HAP-1 (cell line): Measurements from ENCODE around the gene CITED2.
"Not testable (repeated sequence)": the region's sequence is repeated elsewhere in the genome, so short reads cannot be mapped to it uniquely, and the experiment has no call there.

Source experiments
- DNase-seq, 2 experiments: peaks; one replicate each; pipeline ENCODE4 v3.0.0-alpha.2; 2016 to 2020; ENCODE audit warnings: low spot score in 2 of 2
- H3K27me3 ChIP-seq: fragments of 250-450 bp; sonication (Bioruptor Pico); 2 replicates; pipeline ENCODE4 v1.5.1; 2020; ENCODE audit warnings: low read depth, mild to moderate bottlenecking, moderate library complexity
- H3K36me3 ChIP-seq: fragments of 250-450 bp; sonication (Bioruptor Pico); replicated peaks from 2 replicates; pipeline ENCODE4 v1.5.1; 2020; ENCODE audit warnings: mild to moderate bottlenecking
- H3K4me1 ChIP-seq: fragments of 250-450 bp; sonication (Bioruptor Pico); 2 replicates; pipeline ENCODE4 v1.5.1; 2020; ENCODE audit warnings: mild to moderate bottlenecking
- H3K4me3 ChIP-seq: fragments of 250-450 bp; sonication (Bioruptor Pico); 2 replicates; pipeline ENCODE4 v1.5.1; 2020; ENCODE audit warnings: mild to moderate bottlenecking, moderate library complexity
- H3K9me3 ChIP-seq: fragments of 250-450 bp; sonication (Bioruptor Pico); 2 replicates; pipeline ENCODE4 v1.5.1; 2020; ENCODE audit warnings: mild to moderate bottlenecking, moderate library complexity
- in situ Hi-C: fragments of 300-500 bp; cut with MboI; formaldehyde crosslinking; loops from 3 replicates; pipeline ENCODE4 v1.14.3; 2020; ENCODE audit warnings: low sequenced_read_pairs, inconsistent platforms, mixed read lengths

The CITED2 gene

GRCh38 chr6:139367810-139368351 lies 6.6 kb downstream of the CITED2 start:
- no peaks in the 10 kb centered on the region for H3K9me3 ChIP-seq
- no peaks in the 10 kb centered on the region for H3K27me3 ChIP-seq
- H3K36me3 ChIP-seq = no peaks in the 10 kb centered on the region; the same call in 1 of the 2 replicates
- no peak overlapping the region for H3K4me3 ChIP-seq
- DNase-seq = peak; percentile 63 to 78
- in situ Hi-C loops = no loop called here
- H3K4me1 ChIP-seq = peaks cover 41% of the 10 kb centered on the region

DNA sequence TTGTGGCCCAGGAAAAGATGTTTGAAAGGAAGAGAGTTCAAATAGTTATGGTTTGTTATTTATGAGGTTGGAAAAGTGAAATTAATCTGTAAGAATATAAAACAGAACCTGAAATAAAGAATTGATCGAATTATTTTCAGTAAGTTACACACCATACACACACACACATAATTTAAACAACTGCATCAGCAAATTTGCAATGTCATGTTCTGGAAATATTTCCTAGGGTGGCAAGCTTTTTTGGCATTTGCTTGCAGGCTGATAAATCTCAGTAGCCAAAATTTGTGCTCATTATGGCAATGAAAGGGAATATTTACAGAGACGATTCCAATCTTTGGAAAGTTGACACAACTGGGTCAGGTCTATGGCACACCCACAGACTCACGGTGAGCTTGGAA lies 9.5 kb downstream of the CITED2 start:
- H3K27me3 ChIP-seq = no peaks in the 10 kb centered on the region
- no peak overlapping the region for H3K4me3 ChIP-seq
- H3K4me1 ChIP-seq = peaks cover 26% of the 10 kb centered on the region
- in situ Hi-C loops = no loop called here
- DNase-seq = no peak
- no peaks in the 10 kb centered on the region for H3K36me3 ChIP-seq
- H3K9me3 ChIP-seq = no peaks in the 10 kb centered on the region

DNA sequence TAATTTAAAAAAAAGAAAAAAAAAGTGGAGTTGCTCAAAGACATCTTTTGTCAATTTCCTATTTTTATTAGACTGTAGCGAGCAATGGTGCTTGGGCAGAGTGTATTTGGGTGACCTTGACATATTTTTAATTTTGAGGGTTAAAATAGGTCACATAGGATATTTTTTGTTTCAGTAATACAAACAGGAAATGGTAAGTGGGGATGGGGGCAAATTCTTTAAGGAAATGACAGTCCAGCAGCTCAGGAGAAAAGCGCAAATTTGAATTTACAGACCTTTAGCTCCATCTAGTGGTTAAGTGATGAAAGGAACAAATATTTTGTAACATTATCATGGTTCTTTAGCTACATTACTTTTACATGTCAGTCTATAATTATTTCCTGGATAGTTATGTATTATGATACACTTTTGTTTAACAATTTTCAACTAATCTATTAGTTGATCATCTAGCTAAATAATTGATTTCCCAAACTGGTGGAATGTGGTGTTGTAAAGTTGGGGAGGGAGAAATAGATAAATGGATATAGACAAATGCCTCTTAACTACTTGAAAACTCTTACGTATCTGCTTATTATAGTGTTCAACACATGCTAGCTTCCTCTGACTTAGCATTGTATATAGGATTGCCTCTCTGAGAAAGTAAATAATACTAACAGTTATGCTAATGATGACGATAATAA lies 10.0 kb downstream of the CITED2 start:
- in situ Hi-C loops = no loop called here
- peak in 1 of 2 experiments; percentile 71 for DNase-seq

GRCh38 chr6:139363797-139364196 lies 10.7 kb downstream of the CITED2 start:
- H3K4me3 ChIP-seq, H3K9me3 ChIP-seq, DNase-seq, in situ Hi-C loops, H3K27me3 ChIP-seq, H3K36me3 ChIP-seq: not testable (repeated sequence)
- peaks cover 15% of the 10 kb centered on the region for H3K4me1 ChIP-seq

More for the DNA sequence above, 10.0 kb downstream of the CITED2 start:
- no peak overlapping the region for H3K4me3 ChIP-seq
- H3K27me3 ChIP-seq = no peaks in the 10 kb centered on the region
- no peaks in the 10 kb centered on the region for H3K36me3 ChIP-seq
- H3K9me3 ChIP-seq = no peaks in the 10 kb centered on the region
- peaks cover 21% of the 10 kb centered on the region for H3K4me1 ChIP-seq

GRCh38 chr6:139363123-139363522 lies 11.3 kb downstream of the CITED2 start:
- H3K4me1 ChIP-seq, H3K27me3 ChIP-seq, DNase-seq, H3K4me3 ChIP-seq, in situ Hi-C loops, H3K36me3 ChIP-seq, H3K9me3 ChIP-seq: not testable (repeated sequence)

GRCh38 chr6:139361211-139361610 lies 13.2 kb downstream of the CITED2 start:
- no peak overlapping the region for H3K4me3 ChIP-seq
- in situ Hi-C loops = no loop called here
- H3K4me1 ChIP-seq = no peaks in the 10 kb centered on the region; the same call in 1 of the 2 replicates

GRCh38 chr6:139356924-139357323 lies 17.5 kb downstream of the CITED2 start:
- no peaks in the 10 kb centered on the region for H3K9me3 ChIP-seq
- no peak for DNase-seq
- H3K4me3 ChIP-seq = no peak overlapping the region
- no peaks in the 10 kb centered on the region; the same call in 1 of the 2 replicates for H3K4me1 ChIP-seq
- H3K27me3 ChIP-seq = no peaks in the 10 kb centered on the region
- in situ Hi-C loops = loop anchor here (5.0 to 10.0 kb wide), 2 partner anchors 125 to 542 kb away; no protein-coding TSS in a partner anchor
- H3K36me3 ChIP-seq = no peaks in the 10 kb centered on the region

More at GRCh38 chr6:139361211-139361610, 13.2 kb downstream of the CITED2 start:
- DNase-seq = no peak
- no peaks in the 10 kb centered on the region for H3K9me3 ChIP-seq
- H3K36me3 ChIP-seq = no peaks in the 10 kb centered on the region
- no peaks in the 10 kb centered on the region for H3K27me3 ChIP-seq

GRCh38 chr6:139355777-139356445 lies 18.5 kb downstream of the CITED2 start:
- H3K27me3 ChIP-seq = no peaks in the 10 kb centered on the region
- H3K9me3 ChIP-seq = no peaks in the 10 kb centered on the region
- no peaks in the 10 kb centered on the region; the same call in 1 of the 2 replicates for H3K4me1 ChIP-seq
- in situ Hi-C loops = loop anchor here (5.0 to 10.0 kb wide), 2 partner anchors 124 to 541 kb away; no protein-coding TSS in a partner anchor
- no peak for DNase-seq
- H3K36me3 ChIP-seq = no peaks in the 10 kb centered on the region
- no peak overlapping the region for H3K4me3 ChIP-seq

DNA sequence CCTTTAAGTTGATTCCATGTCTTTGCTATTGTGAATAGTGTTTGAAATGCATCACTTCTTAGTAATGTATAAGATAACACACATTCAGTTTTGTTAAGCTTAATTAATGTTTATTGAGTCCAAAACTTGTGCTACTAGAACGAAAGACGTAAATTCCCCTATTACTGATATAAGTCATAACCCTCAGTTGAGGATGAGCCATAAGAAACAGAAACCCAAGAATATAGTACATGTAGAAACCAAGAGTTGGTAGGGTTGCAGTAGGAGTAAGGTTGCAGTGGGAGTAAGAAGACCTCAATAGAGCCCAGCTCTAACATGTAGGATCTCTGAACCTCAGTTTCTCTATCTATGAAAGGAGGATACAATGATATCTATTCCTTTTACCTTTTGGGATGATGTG lies 19.3 kb downstream of the CITED2 start:
- Histone ChIP-seq H3K4me1 (no peaks in the 10 kb centered on the region; the same call in 1 of the 2 replicates), H3K4me3 (no peak overlapping the region), H3K27me3 (no peaks in the 10 kb centered on the region), H3K9me3 (no peaks in the 10 kb centered on the region), H3K36me3 (no peaks in the 10 kb centered on the region)
- DNase-seq = no peak
- in situ Hi-C loops = loop anchor here (5.0 to 10.0 kb wide), 2 partner anchors 123 to 540 kb away; no protein-coding TSS in a partner anchor

DNA sequence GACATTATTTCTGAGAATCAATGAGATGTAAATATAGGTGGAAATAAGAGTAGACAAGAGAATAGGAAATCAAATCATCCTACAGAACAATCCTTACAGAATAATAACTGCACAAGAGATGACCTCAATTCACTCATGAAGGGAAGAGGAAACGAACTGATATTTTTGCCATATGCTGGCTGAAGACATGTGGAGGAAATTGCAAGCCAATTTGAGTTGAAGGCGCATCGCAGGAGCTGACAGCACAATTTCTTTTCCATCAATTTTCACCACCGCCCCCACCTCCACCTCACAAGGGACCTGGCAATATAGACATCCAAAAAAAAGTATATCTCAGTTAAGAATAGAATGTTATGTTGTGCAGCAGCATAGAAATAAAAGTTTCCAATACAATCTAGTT lies 20.3 kb downstream of the CITED2 start:
- H3K27me3 ChIP-seq = no peaks in the 10 kb centered on the region
- no peaks in the 10 kb centered on the region for H3K36me3 ChIP-seq
- no peak for DNase-seq
- H3K4me1 ChIP-seq = no peaks in the 10 kb centered on the region; the same call in 1 of the 2 replicates
- in situ Hi-C loops = loop anchor here (10.0 kb wide), 1 partner anchor 539 kb away; no protein-coding TSS in a partner anchor
- H3K4me3 ChIP-seq = no peak overlapping the region
- H3K9me3 ChIP-seq = no peaks in the 10 kb centered on the region

- H3K4me3 ChIP-seq = no peak overlapping the region
- H3K27me3 ChIP-seq = no peaks in the 10 kb centered on the region
- no peak for DNase-seq
- in situ Hi-C loops = loop anchor here (10.0 kb wide), 1 partner anchor 535 kb away; no protein-coding TSS in a partner anchor
- H3K9me3 ChIP-seq = no peaks in the 10 kb centered on the region
- H3K4me1 ChIP-seq = no peaks in the 10 kb centered on the region
- H3K36me3 ChIP-seq = no peaks in the 10 kb centered on the region
Measured at GRCh38 chr6:139349464-139350020, 24.9 kb downstream of the CITED2 start.

DNA sequence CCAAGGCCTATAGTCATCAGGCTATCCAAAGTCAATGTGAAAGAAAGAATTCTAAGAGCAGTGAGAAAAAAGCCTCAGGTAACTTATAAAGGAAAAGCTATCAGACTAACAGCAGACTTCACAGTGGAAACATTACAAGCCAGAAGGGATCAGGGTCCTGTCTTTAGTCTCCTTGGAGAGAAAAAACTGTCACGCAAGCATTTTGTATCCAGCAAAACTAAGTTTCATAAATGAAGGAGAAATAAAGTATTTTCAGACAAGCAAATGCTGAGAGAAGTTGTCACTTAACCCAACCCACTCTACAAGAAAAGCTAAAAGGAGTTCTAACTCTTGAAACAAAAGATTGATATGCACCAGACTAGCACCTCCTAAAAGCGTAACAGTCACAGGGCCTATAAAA lies 28.1 kb downstream of the CITED2 start:
- Histone ChIP-seq H3K4me3 (no peak overlapping the region), H3K36me3 (no peaks in the 10 kb centered on the region), H3K9me3 (no peaks in the 10 kb centered on the region), H3K27me3 (no peaks in the 10 kb centered on the region), H3K4me1 (no peaks in the 10 kb centered on the region)
- no peak for DNase-seq
- in situ Hi-C loops = no loop called here

DNA sequence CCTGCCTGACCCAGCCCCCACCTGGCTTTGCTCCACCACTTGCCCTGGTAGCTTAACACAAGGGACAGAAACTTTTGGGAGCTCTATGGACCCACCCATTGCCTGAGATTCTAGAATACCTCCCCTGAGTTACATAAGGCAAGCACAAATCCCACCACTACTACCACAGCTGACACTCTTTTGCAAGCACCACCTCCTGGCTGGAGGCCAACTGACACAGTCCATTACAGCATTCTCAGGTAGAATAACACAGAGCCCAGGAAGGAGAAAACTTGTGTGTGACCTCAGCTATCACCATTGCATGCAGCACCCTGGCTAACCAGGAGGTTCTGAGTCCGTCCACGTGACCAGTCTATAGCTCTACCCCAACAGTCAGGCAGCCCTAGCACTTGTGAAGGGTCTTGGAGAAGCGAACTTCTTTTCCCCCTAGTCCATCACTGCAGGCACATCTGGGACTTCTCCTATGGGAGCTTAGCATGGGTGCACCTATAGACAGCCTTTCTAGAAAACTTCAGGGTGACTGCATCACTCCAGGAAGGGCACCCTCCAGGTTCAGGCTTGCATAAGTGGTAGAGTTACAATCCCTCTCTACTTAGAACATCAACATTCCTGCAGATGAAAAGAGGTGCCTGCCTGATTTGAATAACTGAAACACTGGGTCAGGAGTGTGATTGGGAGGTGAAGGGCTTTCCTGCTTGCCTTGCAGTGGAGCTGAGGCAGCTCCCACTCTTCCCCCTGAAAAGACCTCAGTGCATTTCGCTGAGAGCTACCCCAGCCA lies 30.1 kb downstream of the CITED2 start:
- Histone ChIP-seq H3K4me1 (no peaks in the 10 kb centered on the region), H3K9me3 (no peaks in the 10 kb centered on the region), H3K4me3 (no peak overlapping the region), H3K27me3 (no peaks in the 10 kb centered on the region), H3K36me3 (no peaks in the 10 kb centered on the region)
- in situ Hi-C loops = no loop called here
- no peak for DNase-seq
